GM21367 (cell line): ENCODE measurements around the gene MYEOV.

Experiments used
- ATAC-seq: cut with Tn5 transposase; IDR thresholded peaks from one replicate; pipeline ENCODE4 v1.9.1; 2021; ENCODE audit not compliant: unreplicated experiment

The MYEOV gene

DNA sequence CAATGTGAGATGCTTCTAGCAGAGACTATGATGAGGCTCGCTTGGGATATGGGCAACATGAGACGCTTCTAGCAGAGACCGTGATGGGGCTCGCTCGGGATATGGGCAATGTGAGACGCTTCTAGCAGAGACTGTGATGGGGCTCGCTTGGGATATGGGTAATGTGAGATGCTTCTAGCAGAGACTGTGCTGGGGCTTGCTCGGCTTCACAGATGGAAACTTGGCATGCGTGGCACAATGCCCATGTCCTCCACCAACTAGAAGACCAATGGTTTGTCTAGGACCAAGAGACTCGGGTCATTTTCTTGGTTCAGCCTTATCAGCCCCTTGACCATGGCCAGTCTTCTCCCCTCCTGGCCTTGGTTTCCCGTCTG lies 7.1 kb downstream of the MYEOV start:
- ATAC-seq: no peak

DNA sequence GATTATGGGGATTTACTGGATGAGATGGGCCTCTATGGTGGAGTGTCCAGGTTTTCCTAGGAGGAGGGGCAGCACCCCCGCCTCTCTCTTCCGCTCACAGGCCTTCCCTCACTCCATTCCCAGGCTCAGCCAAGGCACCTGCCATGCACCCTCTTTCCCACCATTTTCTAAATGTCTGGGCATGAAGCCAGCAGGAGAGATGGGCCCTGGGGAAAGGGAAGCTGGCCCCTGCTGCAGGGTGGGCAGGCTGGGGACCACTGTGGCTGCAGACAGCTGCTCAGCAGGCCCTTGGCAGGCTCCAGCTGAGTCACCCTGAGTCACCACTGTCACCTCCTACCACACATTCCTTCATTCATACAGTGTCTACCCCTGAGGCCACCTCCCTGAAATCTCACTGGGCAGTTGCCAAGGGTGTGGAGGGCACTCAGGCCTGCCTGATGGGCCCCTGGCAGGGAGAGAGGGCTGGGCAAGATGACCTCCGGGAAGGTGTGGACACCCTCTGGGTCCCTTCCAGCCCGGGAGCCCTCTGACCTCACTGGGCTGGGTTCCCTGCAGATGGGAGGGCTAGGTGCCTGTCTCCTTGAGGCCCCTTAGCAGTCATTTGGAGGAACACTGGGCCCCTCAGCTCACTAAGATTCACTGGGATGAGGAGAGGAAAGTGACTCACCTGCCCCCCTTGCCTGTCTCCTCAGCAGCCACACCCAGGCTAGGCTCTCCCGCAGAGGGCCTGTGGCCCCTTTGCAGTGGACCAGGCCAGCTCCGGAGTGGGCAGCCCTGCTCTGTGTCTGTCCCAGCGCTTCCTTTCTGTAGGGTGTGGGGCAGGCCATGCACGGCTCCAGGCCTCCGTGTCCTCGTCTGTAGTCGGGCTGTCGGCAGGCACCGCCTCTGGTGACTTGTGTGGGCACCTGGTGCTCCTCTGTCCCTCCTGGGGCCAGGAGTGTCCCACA lies 7.8 kb downstream of the MYEOV start:
- no peak for ATAC-seq

DNA sequence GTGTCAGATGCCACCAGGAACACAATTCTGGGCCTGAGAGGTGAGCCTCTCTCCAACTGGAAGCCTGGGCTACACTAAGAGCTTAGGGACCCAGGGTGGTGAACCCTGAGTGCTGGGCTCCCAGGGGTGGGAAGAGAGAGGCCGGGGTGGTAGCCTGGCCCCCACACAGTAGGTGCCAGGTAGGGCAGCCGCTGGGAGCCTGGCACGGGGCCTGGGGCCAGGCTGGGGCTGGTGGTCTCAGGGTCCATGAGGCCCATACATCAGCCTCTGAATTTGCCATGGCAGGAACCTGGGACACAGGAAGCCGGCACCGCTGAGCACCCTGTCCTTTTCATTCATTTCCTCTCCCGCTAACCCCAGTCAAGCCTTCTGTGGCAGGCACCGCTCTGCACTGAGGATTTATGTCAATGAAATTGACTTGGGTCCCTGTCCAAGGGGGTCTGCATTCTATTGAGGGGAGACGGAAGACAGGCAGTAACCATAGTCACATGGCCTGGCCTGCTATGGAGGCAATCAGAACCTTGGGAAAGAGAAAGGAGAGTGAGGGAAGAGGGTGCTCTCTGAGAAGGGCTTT lies 8.6 kb downstream of the MYEOV start:
- no peak for ATAC-seq

DNA sequence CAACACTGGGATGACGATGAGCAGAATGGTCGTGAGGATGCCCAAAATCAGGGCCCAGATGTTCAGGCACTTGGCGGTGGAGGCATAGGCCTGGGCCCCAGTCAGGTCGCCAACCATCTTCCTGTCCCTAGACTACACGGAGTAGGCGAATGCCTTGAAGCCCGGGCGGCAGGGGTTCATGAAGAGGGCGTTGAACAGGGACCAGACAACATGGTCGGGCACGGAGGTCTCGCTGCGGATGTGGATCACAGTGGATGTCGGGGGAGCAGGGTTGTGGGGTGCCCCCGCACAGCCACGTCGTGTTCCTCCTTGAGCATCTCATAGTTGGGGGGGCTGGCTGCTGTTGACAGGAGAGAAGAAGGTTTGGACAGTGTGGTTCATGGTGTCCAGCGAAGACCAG lies 9.5 kb downstream of the MYEOV start:
- no peak for ATAC-seq

DNA sequence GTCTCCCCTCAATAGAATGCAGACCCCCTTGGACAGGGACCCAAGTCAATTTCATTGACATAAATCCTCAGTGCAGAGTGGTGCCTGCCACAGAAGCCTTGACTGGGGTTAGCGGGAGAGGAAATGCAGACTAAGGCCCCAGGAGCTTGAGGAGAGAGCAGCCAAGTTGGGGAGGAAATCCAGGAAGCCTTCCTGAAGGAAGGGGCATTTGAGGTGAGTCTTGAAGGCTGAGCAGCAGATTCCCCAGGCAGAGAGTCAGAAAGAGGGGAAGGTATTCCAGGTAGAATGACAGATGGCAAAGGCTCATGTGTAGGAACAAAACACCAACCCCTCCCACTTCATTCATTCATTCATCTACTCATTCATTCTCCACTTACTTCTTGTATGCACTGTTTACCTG lies 10.3 kb downstream of the MYEOV start:
- no peak for ATAC-seq

DNA sequence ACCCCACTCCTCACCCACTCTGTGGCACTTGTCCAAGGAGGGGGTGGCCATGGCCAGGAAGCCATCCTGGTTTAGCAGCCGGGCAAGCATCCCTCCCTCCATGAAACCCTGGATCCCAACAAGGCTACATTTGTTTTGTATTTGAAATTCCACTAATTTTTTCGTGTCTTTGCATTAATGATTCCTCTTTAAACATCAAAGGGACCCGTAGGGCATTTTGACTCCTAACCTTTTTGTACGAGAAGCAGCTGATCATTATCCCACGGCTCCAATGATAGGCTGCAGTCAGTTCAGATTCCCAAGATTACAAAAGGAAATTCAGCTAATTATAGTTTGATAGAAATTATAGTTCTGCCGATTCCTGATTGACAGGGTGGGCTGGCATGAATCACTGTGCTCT lies 10.7 kb downstream of the MYEOV start:
- ATAC-seq: no peak

DNA sequence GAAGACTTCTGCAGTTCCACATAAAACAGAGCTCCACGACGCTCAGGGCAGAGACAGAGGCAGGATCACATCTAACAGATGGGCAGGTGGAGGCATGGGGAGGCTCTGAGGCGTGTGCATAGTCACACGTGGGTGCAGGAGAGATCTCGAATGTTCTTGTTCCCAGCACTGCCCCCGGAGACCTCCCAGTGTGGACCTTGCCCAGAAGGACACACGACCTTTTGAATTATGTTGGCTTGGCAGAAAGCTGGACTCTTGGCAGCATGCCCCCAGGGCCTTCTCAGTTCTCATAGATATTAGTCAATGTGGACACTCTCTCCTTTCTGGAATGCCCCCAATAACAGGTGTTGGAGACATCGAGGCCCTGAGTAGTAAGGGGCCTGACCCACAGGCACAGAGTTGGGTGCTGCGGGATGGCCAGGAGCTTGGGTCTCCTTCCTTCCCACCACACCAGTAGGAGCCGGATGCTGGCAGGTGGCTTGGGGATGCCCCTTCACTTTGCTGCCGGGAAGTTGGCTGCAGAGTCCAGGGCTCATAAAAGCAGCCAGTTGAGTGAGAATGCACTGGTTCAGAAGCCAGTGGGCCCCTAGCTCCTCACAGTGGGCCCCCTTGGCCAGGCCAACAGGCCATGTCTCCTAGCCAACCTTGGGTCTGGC lies 12.1 kb downstream of the MYEOV start:
- ATAC-seq: no peak

DNA sequence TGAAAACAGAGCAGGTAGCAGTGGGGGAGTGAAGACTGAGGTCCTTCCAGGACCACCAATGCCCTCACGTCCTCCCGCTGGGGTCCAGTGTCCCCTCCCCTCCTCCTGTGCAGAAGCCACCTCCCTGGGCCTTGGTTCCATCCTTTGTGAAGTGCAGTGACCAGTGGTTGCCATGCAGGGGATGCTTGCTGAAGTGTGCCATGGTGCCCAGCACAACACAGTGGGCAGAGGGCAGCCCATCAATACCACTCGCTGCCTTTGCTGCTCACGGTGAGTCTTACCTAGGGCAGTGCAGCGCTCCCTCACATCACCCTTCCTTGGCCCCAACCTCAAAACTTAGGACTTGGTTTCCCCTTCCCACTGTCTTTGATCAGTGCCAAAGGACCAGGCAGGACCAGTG lies 12.9 kb downstream of the MYEOV start:
- no peak for ATAC-seq

DNA sequence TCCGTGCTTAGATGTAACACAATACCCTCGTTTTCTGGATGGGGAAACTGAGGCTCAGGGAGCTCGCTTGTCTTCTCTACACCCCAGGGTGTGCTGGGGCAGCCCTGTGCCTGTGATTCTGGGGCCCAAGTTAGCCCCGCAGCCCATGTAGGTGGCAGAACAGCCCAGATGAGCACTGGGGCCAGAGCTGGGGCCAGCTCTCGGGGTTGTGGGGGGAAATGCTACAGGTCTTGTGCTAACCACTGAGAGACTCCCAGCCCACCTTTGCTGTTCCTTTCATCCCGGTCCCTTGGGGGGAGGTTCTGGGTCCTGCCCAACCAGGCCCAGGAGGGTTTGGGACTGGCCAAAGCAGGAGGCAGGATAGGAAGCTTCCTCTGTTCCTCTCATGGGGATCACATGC lies 13.5 kb downstream of the MYEOV start:
- ATAC-seq: no peak

DNA sequence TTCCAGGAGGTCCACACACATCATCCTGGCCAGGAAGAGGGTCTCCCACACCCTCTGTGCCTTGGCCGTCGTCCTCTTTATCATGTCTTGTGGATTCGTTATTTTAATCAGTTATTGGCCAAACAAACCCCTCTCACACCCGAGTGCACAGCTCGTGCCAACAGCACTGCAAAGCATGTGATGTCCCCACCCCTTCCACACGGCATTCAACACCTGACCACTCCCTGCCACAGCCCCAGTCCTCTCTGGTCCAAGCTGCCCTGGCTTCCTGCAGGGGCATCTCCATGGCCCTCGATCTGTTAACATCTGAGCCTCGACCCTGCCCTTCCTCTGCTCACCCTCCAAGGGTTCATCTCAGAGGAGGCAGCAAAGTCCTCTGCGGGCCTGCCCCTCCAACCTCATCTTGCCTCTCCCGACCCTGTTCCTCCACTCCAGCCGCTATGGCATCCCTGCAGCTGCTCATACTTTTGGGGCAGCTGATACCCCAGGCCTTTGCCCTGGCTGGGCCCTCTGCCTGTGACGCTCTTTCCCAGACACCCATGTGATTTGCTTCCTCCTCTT lies 14.0 kb downstream of the MYEOV start:
- ATAC-seq: no peak

DNA sequence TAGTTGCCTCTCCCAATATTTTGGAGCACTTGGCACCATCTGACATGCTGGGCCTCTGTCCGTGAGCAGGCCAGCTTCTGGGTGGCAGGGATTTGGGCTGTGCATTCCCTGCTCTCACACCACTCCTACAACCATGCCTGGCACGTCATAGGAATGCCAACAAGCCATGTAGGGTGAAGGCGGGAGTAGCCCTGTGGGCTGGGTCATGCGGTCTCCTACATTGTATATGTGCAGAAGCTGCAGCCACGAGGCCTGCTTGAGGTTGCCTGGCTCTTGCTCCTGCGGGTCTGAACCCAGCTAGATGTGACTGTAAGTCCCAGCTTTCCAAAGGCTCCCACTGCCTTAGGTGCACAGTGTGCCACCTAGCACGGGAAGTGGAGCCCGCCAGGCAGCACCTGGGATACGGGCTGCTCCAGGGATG lies 14.5 kb downstream of the MYEOV start:
- no peak for ATAC-seq

DNA sequence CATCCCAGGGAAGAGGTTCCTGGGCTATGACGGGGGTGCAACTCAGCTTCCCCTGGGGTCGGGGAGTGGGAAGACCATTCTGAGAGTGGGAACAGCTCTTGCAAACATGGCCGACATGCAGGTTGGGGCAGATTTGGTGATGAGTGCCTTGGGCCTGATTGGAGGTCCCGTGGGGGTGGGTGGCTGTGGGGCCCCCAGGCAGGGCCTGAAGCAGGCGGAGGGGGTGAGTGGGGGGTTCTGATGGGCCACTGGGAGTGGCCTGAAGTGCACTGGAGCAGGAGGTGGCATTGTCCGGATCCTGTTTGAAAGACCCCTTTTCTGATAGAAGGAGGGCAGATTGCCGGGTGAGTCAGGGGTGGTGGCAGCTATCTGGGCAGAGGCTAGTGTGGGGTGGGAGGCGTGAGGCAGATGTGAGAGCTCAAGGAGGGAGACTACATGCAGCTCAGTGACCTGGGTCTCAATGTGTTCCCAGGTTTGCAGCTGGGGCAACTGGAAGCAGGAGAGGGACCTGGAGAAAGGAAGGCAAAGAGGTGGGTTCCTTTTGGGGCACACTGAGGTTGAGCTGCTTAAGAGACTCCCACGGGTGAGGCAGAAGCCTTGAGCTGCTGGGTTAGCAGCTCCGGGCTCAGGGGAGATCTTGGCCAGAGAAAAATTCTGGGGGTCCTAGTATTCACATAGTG lies 15.1 kb downstream of the MYEOV start:
- no peak for ATAC-seq

DNA sequence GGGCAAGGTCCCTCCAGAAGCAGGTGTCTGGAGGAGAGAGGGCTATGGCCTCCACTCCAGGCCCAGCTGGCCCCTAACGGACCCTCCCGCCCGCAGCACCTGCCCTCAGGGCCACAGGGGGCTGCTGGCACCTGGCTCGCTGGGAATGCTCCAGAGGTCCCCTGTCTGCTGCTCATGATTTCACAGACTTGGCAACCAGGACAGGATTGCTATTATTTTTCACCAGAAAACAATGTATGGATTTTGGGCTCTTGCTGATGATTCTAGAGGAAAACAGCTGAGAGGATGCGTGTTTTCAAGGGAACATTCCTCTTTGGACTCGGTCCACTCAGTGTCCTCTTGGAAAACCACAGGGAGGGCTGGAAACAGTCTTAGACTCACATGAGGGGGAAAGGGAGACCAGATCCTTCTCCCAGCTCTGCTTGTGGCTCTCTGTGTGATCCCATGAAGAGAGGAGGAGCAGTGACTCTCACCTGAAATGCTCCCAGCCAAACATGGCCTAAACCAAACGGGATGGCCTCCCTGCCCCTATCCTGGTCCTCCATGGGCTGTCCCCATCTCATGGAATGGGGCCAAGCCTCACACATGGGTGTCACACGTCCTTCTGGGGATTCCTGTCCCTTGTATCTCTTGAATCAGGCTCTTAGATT lies 15.8 kb downstream of the MYEOV start:
- ATAC-seq: no peak

DNA sequence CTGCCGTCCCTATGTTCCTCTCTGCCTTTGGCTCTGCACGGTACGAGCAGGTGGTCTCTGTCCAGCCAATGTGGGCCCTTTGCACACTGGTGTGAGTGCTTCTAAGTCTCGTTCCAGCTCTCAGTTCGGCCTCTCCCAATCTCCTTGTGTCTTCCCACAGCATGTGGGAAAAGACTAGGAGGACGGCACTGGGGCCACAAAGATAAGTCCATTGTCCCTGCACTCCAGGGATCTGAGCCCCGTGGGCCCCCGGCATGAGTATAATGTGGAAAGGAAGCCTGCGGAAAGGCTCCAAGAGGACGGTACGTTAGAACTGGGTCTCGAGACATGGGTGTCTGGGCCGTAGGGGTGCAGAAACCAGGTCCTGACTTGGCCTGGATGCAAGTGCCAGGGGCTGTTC lies 16.4 kb downstream of the MYEOV start:
- ATAC-seq: no peak

DNA sequence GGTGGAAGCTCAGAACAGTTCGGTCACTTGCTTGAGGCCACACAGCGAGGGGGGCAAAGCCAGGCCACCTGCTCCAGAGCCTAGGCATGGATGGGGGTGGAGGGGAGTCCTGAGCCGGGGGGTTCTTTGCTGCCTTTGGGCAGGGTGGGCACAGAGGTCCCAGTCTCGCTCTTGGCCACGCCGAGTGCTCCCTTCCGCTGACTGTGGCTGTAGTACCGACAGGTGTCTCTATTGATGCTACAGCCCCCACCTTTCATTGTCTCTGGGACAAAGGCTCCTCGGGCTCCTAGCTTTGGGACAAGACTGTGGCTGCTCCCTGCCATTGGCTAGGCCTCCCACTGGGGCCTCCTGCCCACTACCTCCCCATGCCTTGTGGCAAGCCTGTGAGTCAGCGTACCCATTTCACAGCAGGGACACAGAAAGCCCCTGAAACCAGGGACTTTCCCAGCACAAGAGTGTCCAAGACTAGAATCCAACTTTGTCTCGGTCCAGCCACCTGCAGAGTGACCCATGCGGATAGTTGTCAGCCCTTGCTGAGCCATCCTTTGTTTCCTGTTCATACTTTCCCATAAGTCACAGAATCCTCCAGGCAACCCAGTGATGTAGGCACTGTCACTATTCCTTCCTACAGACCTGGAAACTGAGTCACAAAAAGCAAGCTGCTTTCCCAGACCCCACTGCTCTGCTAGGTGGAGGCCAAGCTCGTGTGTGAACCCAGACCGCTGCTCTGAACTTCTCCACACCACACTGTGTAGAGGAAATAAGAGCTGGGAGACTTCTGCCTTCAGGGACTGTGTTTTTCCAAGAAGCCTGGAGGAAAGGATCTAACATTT lies 17.2 kb downstream of the MYEOV start:
- no peak for ATAC-seq

DNA sequence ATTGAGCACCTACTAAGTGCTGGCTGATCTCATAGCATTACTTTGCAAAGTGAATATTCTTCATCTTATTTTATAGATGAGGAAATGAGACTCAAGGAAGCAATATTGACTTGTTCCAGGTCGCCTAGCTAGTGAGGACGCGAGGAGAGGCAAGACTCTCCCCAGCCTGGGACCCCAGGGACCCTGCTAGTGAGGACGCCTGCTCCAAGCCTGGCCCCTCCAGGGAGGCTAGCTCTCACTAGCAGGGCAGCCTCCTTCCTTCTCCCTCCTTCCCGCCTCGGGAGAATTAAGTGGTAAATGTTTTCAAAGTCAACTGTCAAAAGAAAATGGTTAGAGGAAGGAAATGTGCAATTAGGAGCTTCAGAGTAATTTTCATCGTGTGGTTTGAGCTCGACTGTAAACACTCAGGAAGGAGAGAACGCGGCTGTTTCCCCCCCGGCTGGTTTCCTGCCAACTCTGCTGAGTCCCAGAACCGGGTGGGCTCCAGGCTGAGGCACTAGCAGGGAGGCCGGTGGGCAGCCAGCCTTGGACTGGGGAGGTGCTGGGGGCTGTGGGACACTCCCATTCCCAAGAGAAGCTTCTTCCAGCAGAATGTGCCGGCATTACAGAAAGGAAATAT lies 17.9 kb downstream of the MYEOV start:
- ATAC-seq: no peak

DNA sequence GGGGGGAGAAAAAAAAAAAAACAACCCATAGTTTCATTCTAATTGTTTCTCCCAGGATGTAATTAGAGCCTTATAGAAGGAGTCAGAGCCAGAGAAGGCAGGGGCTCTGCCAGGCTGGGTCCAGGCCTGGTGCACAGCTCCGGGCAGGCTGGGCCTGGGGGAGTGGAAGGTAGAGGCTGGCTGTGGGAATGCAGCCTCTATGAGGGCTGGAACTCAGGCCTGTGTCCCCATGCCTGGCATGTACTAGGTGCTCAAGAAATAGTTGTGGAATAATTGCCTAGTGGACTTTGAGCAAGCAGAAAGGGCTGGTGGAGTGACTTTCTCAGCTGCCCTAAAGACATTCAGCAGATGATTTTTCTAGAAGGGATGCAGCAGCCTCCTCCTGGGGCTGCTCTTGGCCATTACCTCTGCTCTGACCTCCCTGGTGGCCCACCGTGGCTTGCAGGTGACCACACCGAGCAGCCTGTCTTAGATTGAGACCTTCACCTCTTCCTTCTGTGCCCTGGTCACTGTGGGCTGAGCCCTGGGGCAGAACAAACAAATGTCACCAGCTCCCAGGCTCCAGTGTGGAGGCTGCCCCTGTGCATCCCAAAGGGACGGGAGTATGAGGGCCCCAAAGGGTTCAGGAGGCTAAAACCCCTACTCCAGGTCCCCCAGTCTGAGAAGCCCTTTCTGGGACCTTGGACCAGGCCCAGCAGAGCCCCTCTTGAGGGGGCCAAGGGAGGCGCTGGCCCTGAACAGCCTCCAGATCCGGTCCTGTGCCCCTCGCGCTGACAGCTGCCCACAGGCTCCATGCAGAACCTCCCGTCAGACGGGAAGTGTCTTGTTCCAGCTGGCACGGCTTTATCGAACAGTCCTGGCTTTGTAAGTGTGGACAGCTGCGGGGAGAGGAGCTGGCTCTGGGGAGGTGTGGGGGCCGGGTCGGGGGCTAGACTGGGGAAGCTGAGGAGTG lies 18.8 kb downstream of the MYEOV start:
- no peak for ATAC-seq

DNA sequence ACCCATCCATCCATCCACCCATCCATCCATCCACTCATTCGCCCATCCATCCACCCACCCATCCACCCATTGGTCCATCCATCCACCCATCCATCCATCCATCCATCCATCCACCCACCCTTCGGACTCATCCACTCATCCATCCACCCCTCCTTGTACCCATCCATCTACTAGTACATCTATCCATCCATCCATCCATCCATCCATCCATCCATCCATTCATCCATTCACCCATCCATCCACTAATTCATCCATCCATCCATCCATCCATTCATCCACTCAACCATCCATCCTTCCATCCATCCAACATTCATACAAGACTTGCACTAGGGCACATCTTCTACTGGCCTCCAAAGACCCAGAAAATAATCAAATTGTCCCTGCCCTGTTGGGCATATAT lies 20.0 kb downstream of the MYEOV start:
- no peak for ATAC-seq
